ENCODE measurements around the gene COL12A1. TPM values are rescaled to one million over a fixed set of nuclear protein-coding genes. Genes with fewer than 3 reads are reported as not detected.

COL12A1 gene
- total RNA-seq, 2 experiments from 2014 or later = not detected

GRCh38 chr6:75234126-75234865 is 28.4 kb upstream of the COL12A1 start:
- H3K9me2 ChIP-seq (ENCODE audit: insufficient read depth, low read length) = no peaks in the 10 kb centered on the region
- H3K4me1 ChIP-seq (ENCODE audit: insufficient read depth, low read length, poor library complexity, severe bottlenecking) = no peaks in the 10 kb centered on the region
- no peak overlapping the region for H3K4me2 ChIP-seq (ENCODE audit: low read length)
- intact Hi-C loops (cut with micrococcal nuclease; ENCODE audit: unreplicated experiment) = no loop called here
- ChIA-PET POLR2A (interaction anchor here (2.3 kb wide), 1 partner anchor 9 kb away, joined by 8 read pairs; the partner anchor contains the start of gene COX7A2), CTCF (ENCODE audit: unreplicated experiment) (no interaction called here)
- H3K36me3 ChIP-seq (ENCODE audit: insufficient read depth, low read length) = peaks cover 34% of the 10 kb centered on the region
- H3K4me3 ChIP-seq (ENCODE audit: low read depth, low read length, poor library complexity, severe bottlenecking) = no peak overlapping the region
- BruUV-seq (replicated peaks) = no TSS peak
- H3K9me3 ChIP-seq (ENCODE audit: low read length) = no peaks in the 10 kb centered on the region
- TF ChIP-seq EZH2phosphoT487 (IDR thresholded peaks at IDR 0.05; ENCODE audit: borderline replicate concordance, low read depth, low read length) (no peak), CTCF (conservative IDR thresholded peaks at IDR 0.05; ENCODE audit: low read length) (no peak)
- no peaks in the 10 kb centered on the region; the same call in 1 of the 2 replicates for H4K20me1 ChIP-seq (ENCODE audit: insufficient read depth, low read length)
- H3K27ac ChIP-seq (ENCODE audit: low read depth, low read length, poor library complexity, severe bottlenecking) = no peak overlapping the region
- H3K79me2 ChIP-seq (ENCODE audit: insufficient read depth, low read depth, low read length) = no peaks in the 10 kb centered on the region
- DNase-seq (ENCODE audit: low spot score) = no peak
- H2AFZ ChIP-seq (ENCODE audit: low read length) = no peak overlapping the region

GRCh38 chr6:75233092-75233615 is 27.3 kb upstream of the COL12A1 start:
- no peaks in the 10 kb centered on the region; the same call in 1 of the 2 replicates for H4K20me1 ChIP-seq (ENCODE audit: insufficient read depth, low read length)
- H3K4me2 ChIP-seq (ENCODE audit: low read length) = no peak overlapping the region
- H3K9me3 ChIP-seq (ENCODE audit: low read length) = no peaks in the 10 kb centered on the region
- no peaks in the 10 kb centered on the region for H3K79me2 ChIP-seq (ENCODE audit: insufficient read depth, low read depth, low read length)
- H2AFZ ChIP-seq (ENCODE audit: low read length) = no peak overlapping the region
- no TSS peak for BruUV-seq (replicated peaks)
- H3K9me2 ChIP-seq (ENCODE audit: insufficient read depth, low read length) = no peaks in the 10 kb centered on the region
- no peaks in the 10 kb centered on the region for H3K4me1 ChIP-seq (ENCODE audit: insufficient read depth, low read length, poor library complexity, severe bottlenecking)
- TF ChIP-seq CTCF (conservative IDR thresholded peaks at IDR 0.05; ENCODE audit: low read length) = no peak
- no peak for TF ChIP-seq EZH2phosphoT487 (IDR thresholded peaks at IDR 0.05; ENCODE audit: borderline replicate concordance, low read depth, low read length)
- POLR2A ChIA-PET = interaction anchor here (0.8 to 2.3 kb wide), 2 partner anchors 10 to 11 kb away, joined by 4 to 8 read pairs; partner anchors contain the start of gene COX7A2
- peaks cover 24% of the 10 kb centered on the region for H3K36me3 ChIP-seq (ENCODE audit: insufficient read depth, low read length)
- CTCF ChIA-PET (ENCODE audit: unreplicated experiment) = no interaction called here
- DNase-seq (ENCODE audit: low spot score) = no peak
- intact Hi-C loops (cut with micrococcal nuclease; ENCODE audit: unreplicated experiment) = no loop called here
- H3K4me3 ChIP-seq (ENCODE audit: low read depth, low read length, poor library complexity, severe bottlenecking) = no peak overlapping the region
- H3K27ac ChIP-seq (ENCODE audit: low read depth, low read length, poor library complexity, severe bottlenecking) = no peak overlapping the region
